ENCODE measurements around the gene U2AF2.

Gene U2AF2

DNA sequence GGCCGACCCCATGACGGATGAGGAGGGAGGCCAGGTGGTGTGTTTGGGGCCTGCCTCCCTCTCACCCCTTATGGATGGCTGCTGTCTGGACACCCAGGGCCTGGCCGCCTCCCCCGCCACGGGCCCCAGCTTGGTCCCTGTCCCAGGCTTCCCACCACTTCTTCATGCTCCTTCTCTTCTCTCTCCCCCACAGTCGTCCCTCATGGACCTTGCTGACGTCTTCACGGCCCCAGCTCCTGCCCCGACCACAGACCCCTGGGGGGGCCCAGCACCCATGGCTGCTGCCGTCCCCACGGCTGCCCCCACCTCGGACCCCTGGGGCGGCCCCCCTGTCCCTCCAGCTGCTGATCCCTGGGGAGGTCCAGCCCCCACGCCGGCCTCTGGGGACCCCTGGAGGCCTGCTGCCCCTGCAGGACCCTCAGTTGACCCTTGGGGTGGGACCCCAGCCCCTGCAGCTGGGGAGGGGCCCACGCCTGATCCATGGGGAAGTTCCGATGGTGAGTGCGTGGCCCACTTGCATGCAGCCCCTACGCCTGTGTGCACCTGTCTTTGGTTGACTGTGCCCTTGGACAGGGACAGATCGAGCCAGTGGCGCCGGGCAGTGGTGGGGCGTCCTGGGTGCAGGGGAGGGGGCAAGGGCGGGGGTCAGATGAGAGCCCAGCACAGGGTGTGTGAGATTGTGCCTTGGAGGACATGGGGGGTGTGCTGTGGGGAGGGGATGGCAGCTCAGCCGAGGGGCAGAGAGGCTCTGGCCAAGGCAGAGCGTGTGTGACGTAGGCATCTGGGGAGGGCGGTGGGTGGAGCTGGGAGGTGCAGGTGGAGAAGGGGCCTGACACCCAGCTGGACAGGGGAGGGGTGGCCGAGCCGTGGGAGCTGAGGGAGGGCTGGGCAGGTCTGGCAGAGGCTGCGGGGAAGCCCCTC, 37.0 kb downstream of the U2AF2 start:
- no peak for DNase-seq

DNA sequence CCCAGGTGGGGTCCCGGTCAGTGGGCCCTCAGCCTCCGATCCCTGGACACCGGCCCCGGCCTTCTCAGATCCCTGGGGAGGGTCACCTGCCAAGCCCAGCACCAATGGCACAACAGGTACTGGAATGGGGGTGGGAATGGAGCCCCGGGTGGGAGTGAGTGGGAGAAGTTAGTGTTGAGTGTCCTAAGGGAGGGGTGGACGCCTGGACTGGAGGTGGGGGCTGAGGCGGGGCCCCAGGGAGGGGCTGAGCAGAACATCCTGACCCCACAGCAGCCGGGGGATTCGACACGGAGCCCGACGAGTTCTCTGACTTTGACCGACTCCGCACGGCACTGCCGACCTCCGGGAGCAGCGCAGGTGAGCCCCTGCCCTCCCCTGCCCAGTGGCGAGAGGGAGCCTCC, 37.8 kb downstream of the U2AF2 start:
- no peak for DNase-seq

DNA sequence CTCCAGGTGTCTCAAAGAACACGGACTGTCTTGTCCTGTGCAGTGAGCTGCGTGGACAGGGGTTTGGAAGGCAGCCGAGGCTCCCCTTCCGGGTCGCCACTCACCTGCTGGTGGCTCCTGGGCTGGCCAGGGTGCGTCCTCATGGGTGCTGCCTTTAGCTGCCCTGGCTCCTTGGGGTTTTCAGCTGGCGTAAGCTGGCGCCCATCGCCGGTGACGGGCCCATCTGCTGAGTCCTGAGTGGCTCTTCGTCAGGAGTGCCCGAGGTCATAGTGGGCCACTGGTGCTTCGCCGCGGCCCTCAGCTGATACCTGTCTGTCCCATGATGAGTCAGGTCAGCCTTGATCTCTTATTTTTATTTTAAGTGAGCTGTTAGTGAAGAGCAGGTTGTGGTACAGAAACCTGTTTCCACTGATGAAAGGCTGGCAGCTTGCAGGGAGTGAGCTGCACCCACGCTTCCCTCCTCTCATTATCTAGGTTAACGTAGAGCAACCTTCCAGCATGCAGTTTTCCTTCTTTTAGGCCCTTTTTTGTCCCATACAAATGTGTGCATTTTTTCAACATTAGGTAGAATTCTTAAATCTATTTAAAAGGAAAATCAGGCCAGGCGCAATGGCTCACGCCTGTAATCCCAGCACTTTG, 38.6 kb downstream of the U2AF2 start:
- DNase-seq = no peak

DNA sequence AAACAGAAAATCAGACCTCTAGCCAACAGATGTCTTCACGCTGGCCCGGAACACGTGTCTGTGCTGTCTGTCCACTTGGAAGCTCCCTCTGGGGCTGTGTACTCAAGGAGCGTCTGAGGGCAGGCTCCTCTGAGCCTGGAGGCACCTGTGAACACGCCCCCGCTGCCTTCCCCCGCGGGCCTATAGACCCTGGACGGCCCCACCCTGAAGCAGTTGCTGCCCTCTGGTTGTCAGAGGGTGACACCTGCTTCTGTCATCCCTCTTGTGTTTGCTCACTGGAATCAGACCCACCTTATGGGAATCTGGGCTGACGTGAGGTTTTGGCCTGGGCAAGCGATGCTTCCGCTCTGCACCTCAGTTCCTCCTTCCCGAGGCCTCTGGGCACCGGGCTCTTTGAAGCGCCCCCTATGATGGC, 39.4 kb downstream of the U2AF2 start:
- no peak for DNase-seq

DNA sequence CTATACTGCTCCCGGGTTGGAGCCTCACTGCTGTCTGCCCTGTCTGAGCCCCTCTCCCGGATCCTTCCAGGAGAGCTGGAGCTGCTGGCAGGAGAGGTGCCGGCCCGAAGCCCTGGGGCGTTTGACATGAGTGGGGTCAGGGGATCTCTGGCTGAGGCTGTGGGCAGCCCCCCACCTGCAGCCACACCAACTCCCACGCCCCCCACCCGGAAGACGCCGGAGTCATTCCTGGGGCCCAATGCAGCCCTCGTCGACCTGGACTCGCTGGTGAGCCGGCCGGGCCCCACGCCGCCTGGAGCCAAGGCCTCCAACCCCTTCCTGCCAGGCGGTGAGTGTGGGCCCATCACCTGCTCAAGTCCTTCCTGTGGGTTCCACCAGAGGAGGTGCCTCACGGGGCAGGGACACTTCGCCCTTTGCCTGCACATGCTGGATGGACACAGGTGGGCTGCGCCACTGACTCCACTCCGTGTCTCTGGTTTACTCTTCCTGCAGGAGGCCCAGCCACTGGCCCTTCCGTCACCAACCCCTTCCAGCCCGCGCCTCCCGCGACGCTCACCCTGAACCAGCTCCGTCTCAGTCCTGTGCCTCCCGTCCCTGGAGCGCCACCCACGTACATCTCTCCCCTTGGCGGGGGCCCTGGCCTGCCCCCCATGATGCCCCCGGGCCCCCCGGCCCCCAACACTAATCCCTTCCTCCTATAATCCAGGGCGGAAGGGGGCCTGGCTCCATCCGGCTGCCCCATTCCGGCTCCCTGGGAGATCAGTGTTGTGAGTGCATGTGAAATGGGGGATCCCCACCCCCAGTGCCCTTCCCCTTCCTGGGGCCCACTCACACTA, 40.0 kb downstream of the U2AF2 start:
- no peak for DNase-seq

DNA sequence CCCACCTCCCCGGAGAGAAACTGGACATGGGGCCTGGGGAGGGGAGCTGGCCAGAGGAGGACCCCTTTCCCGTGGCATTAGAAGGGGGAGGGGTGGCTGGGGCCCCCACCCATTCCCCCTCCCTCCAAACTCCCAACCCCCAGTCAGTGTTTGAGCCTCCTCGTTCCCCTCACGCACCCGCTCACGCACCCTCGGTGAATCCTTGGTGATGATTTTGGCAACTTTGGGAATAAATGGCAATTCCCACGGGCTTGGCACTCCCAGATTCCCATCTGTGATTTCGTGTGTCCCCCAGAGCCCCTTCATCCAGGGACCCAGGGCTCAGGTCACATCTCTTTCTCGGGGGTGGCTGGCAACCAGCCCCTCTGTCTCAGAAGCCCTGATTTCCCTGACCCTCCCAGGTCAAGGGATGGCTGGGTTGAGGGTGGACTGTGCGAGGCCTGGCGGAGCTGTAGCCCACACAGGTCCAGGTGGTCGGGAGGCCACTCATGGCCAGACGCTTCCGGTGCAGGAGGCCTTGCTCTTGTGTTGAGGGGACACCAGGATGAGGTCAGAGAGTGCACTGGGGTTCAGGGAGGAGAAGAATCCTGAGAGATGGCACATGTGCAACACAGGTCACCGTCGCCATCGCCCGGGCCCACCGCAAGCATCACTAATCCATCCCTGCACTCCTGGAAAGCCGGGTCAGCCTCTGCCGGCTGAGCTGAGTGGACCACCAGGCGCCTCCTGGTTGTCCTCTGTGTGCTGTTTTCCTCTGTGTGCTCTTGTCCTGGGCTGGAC, 40.9 kb downstream of the U2AF2 start:
- no peak for DNase-seq

DNA sequence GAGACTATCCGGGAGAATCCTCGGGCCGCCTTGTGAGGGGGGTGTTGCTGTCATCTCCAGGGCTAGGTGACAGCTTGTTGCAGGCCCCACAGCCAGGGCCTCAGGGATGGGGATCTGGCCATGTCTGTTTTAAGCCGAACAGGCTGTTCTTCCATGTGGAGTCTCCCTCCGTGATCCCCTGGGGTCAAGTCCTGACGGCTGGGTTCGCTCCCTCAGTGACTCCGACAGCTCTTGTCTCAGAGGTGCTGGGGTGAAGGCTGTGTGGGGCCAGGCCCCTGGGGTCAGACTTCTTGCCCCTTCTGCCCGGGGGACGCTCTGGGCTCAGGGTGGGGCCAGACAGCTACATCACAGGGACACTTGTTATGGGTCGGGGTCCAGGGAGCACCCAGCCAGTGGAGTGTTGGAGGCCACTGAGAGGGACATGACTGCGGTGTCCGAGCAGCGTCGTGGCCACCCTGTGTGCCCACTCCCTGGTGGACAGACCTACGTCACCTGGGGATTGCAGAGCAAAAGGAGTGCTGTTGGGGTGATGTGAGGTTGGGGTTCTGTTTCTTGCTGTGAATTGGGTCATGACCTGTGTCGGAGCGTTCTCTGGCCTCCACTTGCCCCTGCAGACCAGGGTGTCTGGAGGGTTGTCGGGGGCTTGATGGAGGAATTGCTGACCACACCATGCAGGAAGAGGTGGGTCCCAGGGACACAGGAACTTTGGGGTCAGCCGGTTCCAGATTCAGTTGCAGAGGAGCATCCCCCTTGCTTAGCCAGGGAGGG, 41.6 kb downstream of the U2AF2 start:
- no peak for DNase-seq

DNA sequence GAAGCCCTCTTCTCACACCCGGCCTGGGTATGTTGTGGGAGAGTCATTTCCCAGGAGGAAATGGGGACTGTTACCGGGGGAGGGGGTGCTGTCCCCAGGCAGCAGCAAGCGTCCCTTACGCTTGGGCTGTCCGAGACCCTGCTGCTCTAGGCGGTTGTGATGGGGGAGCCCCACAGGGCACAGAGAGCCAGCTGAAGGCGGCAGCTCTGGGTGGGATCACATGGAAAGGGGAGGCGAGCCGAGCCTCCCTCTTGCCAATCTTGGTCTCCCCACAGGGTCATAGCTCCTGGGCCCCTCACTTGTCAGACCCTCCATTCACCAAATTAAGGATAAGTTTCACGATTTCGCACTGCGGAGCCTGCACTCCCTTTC, 42.2 kb downstream of the U2AF2 start:
- no peak for DNase-seq

DNA sequence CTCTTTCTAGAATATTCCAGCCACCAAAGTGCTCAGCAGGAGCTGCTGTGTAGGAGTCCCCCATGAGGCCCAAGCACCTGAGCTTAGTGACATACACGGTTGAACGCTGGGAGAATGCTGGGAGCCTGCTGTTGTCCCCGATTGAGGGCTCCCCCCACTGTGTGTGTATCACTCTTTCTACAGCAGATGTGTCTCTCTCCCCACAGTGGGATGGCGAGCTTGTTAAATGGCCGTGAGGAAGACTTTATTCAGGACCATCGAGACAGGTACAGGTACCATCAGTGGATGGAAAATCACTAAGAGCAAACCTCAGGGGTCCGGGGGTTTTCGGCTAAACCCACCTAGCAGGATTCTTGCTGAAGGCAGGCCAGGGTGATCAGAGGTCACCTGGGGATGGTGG, 42.9 kb downstream of the U2AF2 start:
- no peak for DNase-seq

DNA sequence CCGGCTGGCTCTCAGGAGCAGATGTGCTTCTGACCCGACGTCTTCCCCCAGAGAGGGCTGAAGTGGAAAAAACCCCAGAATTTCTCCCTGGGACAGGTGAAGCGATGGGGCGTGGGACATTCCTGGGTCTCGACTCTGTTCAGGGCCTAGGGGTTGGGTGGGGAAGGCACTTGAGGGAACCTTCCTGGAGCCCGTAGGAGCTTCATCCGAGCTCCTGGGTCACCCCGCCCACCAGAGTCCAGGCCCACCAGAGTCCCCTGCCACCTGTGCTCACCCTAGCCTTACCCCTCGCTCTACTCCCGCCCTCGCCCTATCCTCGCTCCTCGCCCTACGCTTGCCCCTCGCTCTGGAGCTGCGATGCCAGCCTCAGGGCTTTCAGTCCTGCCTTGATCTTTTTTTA, 43.4 kb downstream of the U2AF2 start:
- no peak for DNase-seq

DNA sequence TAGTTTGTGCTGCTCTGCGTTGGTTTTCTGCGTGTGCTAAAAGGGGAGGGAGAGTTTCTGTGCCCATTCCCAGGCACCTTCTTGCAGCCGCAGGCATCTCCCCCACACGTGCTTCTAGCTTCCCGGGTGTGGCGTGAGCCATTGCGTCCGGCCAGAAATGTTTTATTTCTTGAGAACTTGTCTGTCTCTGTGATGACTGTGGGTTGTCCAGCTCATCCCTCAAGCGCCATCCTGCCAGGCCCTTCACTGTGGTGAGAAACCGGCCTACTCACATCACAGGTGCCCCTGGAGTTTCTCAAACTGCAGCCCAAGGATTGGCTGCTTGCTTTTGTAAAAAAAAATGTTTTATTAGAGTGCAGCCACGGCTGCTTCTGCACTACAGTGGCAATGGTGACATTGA, 44.4 kb downstream of the U2AF2 start:
- DNase-seq = no peak

DNA sequence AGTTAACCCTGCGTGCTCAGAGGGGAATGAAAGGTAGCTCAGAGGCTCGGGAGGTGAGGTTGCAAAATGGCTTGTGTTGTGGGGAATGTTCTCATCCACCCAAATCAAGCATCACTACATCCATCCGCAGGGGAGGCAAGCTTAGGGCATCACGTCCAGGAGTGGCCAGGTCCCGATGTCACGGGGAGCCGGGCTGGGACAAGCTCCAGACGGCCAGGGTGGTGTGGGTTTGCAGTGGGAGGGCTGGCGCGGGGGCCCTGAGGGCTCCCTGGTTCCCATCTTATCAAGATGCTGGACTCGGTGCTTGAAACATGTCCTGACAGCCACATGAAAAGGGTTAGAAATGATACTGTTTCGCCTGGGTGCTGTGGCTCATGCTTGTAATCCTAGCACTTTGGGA, 46.0 kb downstream of the U2AF2 start:
- no peak for DNase-seq

DNA sequence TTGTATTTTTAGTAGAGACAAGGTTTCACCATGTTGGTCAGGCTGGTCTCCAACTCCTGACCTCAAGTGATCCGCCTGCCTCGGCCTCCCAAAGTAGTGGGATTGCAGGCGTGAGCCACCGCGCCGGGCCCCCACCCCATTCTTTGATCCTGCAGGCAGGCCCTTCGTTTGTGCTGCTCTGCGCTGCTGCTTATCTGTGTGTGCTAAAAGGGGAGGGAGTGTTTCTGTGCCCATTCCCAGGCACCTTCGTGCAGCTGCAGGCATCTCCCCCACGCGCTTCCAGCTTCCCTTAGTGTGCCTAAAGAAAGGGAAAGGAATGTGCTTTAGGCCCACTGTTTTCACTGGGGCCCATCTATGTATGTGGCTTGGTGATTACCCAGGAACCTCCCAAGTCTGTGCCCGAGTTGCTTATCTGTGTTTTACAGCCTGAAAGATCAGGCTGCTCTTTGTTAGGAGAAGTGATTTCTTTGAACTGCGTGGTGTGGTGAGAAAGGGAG, 47.3 kb downstream of the U2AF2 start:
- DNase-seq = no peak

DNA sequence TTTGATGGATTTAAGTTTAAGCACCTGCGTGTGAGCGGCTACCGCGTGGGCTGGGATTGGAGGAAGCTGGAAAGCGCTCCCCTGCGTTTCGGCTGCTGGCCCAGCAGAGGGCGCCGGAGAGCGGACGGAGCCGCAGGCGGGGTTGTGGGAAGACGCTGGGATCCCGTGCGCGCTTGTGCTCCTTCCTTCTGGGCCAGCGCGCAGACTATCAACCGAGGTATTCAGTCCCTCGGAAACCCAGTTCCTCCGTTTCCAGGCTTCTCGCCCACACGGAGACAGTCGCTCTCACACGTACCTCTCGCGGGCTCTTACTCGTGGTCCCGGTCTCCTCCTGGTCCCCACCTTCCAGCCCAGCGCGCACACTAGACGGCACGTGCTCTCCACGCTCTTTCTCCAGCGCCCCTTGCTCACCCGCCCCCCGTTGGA, 49.0 kb downstream of the U2AF2 start:
- no peak for DNase-seq

DNA sequence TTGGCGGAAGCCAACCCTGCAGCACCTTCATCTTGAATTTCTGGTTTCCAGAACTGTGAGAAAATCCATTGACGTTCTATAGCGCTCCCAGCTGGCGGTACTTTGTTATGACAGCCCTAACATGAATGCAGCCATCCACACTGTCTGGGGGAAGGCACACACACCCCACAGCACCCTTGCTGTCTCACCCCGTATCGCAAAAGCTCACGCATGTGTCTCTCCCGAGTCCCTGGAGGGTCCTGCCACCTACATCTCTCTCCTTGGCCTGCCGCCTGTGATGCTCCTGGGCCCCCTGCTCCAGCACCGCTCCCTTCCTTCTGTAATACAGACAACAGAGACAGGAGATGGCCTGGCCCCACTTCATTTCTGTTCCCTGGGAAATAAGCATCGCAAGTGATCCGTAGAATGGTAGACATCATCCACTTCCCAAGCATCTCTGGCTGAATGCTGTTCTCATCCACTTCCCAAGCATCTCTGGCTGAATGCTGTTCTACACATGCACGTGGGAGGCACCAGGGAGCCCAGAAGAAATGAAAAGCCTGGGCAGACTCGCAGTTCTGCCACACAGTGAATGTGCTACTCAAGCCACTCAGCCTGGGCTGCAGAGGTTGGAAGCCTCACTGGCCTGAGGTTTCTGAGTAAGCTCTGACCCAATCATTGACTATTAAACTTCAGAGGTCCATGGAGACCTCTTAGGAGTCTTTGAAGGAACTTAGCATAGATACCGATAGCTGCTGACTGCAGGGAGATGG, 49.8 kb downstream of the U2AF2 start:
- no peak for DNase-seq

DNA sequence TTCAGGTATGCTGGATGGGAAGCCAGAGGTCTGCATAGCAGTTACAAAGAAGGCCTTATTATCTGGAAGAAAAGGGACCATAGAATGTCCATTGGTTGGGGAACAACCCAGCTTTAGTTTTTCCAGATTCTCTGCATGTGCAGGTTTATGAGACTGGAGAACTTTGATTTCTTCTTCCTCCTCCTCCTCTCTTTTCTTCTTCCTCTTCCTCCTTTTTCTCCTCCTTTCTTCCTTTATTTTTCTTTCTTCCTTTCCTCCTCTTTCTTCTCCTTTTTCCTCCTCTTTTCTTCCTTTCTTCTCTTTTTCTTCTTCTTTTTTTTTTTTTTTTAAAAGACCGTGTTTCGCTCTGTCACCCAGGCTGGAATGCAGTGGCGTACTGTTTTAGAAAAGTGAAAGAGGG, 51.1 kb downstream of the U2AF2 start:
- no peak for DNase-seq

DNA sequence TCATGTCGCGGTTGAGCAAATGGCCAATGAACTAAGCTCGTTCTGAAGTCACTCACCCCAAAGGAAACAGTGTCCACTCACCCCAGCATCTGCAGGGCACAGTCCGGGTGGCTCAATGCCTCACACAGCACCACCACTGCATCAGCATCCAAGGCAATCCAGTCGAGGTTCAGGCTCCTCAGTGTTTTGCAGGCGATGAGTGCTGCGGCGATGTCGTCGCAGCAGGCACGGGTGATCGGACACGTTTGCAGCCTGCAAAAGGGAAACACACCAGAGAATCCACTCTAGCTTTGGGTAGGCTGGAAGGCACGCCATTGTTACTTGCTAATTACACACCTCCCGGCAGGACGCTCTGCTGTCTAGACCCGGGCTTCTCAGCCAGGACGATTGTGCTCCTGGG, 56.9 kb downstream of the U2AF2 start:
- DNase-seq = no peak

DNA sequence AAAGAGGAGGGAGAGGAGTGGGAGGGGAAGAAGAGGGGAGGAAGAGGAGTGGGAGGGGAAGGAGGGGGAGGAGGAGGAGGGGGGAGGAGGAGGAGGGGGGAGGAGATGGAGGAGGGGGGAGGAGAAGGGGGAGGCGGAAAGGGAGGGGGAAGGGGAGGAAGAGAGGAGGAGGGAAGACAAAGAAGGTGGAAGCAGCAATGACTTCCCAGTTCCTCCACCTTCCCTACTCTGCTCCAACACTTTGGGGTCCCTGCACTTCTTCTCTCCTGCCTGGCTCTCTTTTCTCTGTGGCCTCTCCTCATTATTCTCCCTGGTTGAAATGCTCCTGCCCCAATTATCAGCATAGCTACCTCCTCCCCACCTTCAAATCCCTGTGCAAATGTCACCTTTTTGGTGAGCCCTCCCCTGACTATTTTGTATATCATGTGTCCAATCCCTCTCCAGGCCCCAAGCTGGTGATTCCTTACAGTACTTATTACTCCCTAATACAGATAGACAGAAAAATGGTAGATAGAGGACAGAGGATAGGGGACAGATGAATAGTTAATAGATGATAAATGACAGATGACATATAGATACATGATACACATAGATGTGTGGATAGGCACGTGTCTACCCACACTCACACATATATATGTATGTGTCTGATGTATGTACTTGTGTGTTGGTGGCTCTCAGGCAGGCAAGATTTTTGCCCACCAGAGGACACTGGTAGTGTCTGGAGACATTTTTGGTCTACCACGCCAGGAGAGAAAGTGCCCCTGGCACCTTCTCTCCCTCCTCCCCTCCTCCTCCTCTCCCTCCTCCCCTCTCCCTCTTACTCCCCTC, 58.2 kb downstream of the U2AF2 start:
- no peak for DNase-seq

DNA sequence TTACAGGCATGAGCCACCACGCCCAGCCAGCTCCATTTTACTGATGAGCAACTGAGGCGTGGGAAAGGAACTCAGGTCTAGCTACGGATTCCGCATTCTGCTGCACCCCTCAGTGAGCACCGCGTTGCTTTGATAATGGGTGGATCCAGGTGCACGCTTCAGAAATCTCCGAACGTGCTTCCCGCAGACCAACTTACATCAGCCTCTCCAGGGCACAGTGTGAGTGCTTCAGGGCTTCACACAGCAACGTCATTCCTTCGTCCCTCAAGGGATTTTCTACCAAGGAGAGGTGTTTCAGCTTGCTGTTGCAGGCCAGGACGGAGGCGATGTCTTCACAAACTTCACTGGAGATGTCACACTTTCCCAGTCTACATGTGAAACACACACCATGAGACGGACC, 61.7 kb downstream of the U2AF2 start:
- no peak for DNase-seq

DNA sequence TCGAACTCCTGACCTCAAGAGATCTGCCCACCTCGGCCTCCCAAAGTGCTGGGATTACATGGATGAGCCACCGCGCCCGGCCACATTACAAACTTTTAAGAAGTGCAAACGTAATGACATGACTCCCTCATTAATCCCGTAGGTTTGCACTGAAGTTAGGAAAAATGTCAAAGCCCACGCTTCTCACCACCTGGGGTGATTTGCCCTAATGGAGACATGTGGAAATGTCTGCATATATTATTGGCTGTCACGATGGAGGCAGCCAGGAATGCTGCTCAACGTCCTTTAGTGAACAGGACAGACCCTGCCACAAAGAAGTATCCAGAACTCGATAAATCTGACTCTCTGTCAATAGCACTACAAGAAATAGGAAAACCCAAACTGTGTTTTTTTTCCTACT, 62.4 kb downstream of the U2AF2 start:
- no peak for DNase-seq
